Activated CD8-positive, alpha-beta memory T cell treated with anti-CD3 and anti-CD28 coated beads, Interleukin-2, amount 10 ng/mL, durations not matched to agents 7 days and 5 days (primary cell): ENCODE measurements around the gene GPRASP2. TPM values are rescaled to one million over a fixed set of nuclear protein-coding genes. Genes with fewer than 3 reads are reported as not detected.
"Not testable (repeated sequence)": the region's sequence is repeated elsewhere in the genome, so short reads cannot be mapped to it uniquely, and the experiment has no call there.

Experiments
- ATAC-seq: fragments of 150-1000 bp; cut with Tn5 transposase; one replicate; pipeline ENCODE4 v1.10.0; 2021; ENCODE audit warnings: moderate library complexity
- CTCF ChIA-PET: fragments of 350-600 bp; sonication (Branson Sonifier 250); formaldehyde crosslinking; loops from one replicate; lab custom pipeline; 2021; ENCODE audit warnings: antibody characterized with exemption; lab: Charles Lee
- DNase-seq: peaks from one replicate; pipeline ENCODE4 v3.0.0-alpha.2; 2020
- H3K27ac Mint-ChIP-seq: one replicate; pipeline ENCODE4 v1.8.0; 2021; ENCODE audit warnings: mild to moderate bottlenecking, mixed read lengths
- H3K27me3 Mint-ChIP-seq: one replicate; pipeline ENCODE4 v1.8.0; 2021; ENCODE audit warnings: mixed read lengths
- H3K36me3 Mint-ChIP-seq: one replicate; pipeline ENCODE4 v1.8.0; 2021; ENCODE audit warnings: mild to moderate bottlenecking, mixed read lengths
- H3K4me1 Mint-ChIP-seq: one replicate; pipeline ENCODE4 v1.8.0; 2021; ENCODE audit warnings: mixed read lengths
- H3K4me3 Mint-ChIP-seq: one replicate; pipeline ENCODE4 v1.8.0; 2021; ENCODE audit warnings: mild to moderate bottlenecking, moderate library complexity, mixed read lengths
- H3K9me3 Mint-ChIP-seq: one replicate; pipeline ENCODE4 v1.8.0; 2022; ENCODE audit warnings: low read depth, mixed read lengths
- total RNA-seq, 2 experiments: library from RNA; stranded (reverse); gene quantifications; one replicate each; pipeline ENCODE4 v1.2.3, GENCODE V29; 2021

Gene GPRASP2
- total RNA-seq, 2 experiments from 2014 or later = 0.15 to 0.21 TPM

GRCh38 chrX:102714994-102715393 is 2.7 kb downstream of the GPRASP2 start:
- Mint-ChIP-seq H3K36me3 (no peaks in the 10 kb centered on the region), H3K4me1 (peaks cover 6% of the 10 kb centered on the region), H3K27me3 (peaks cover 14% of the 10 kb centered on the region), H3K27ac (no peak overlapping the region), H3K4me3 (no peak overlapping the region), H3K9me3 (no peaks in the 10 kb centered on the region)
- no peak for ATAC-seq
- CTCF ChIA-PET = no interaction called here
- no peak for DNase-seq

GRCh38 chrX:102715967-102716366 is 3.7 kb downstream of the GPRASP2 start:
- CTCF ChIA-PET = no interaction called here

GRCh38 chrX:102720237-102721168 is 8.3 kb downstream of the GPRASP2 start, which contains the start of gene GPRASP3:
Gene GPRASP3, plus strand, starts transcription at chrX:102720743. Its CDS starts 28,253 bp downstream, at chrX:102748996.
- ATAC-seq (peak; percentile 100), DNase-seq (peak; percentile 86)
- H3K27ac Mint-ChIP-seq = peak within 1 kb of the TSS; percentile 78
- H3K9me3 Mint-ChIP-seq = no peaks in the 10 kb centered on the region
- H3K36me3 Mint-ChIP-seq = no peaks in the 10 kb centered on the region
- CTCF ChIA-PET = no interaction called here
- H3K4me3 Mint-ChIP-seq = peak within 1 kb of the TSS; percentile 82
- peaks cover 11% of the 10 kb centered on the region for H3K4me1 Mint-ChIP-seq
- no peaks in the 10 kb centered on the region for H3K27me3 Mint-ChIP-seq

More at GRCh38 chrX:102715967-102716366, 3.7 kb downstream of the GPRASP2 start:
- H3K4me3 Mint-ChIP-seq = no peak overlapping the region
- H3K4me1 Mint-ChIP-seq = peaks cover 15% of the 10 kb centered on the region
- peaks cover 8% of the 10 kb centered on the region for H3K27me3 Mint-ChIP-seq
- DNase-seq = no peak
- H3K27ac Mint-ChIP-seq = no peak overlapping the region
- H3K36me3 Mint-ChIP-seq = no peaks in the 10 kb centered on the region
- no peak for ATAC-seq
- no peaks in the 10 kb centered on the region for H3K9me3 Mint-ChIP-seq

GRCh38 chrX:102721169-102721506 is 8.9 kb downstream of the GPRASP2 start:
- H3K27ac Mint-ChIP-seq, H3K36me3 Mint-ChIP-seq, ATAC-seq, H3K9me3 Mint-ChIP-seq, H3K27me3 Mint-ChIP-seq, CTCF ChIA-PET, DNase-seq: not testable (repeated sequence)
- H3K4me1 Mint-ChIP-seq = peaks cover 11% of the 10 kb centered on the region
- H3K4me3 Mint-ChIP-seq = peak overlapping the region; percentile 82

- ATAC-seq (no peak), DNase-seq (no peak)
- CTCF ChIA-PET = no interaction called here
- Mint-ChIP-seq H3K9me3 (no peaks in the 10 kb centered on the region), H3K27ac (no peak overlapping the region), H3K36me3 (no peaks in the 10 kb centered on the region), H3K4me3 (no peak overlapping the region), H3K4me1 (peaks cover 11% of the 10 kb centered on the region), H3K27me3 (no peaks in the 10 kb centered on the region)
Measured at GRCh38 chrX:102723456-102723855, 11.2 kb downstream of the GPRASP2 start.

- CTCF ChIA-PET = no interaction called here
- no peaks in the 10 kb centered on the region for H3K9me3 Mint-ChIP-seq
- H3K27me3 Mint-ChIP-seq = no peaks in the 10 kb centered on the region
- DNase-seq = no peak
- no peaks in the 10 kb centered on the region for H3K4me1 Mint-ChIP-seq
- ATAC-seq = no peak
- no peaks in the 10 kb centered on the region for H3K36me3 Mint-ChIP-seq
- no peak overlapping the region for H3K4me3 Mint-ChIP-seq
- no peak overlapping the region for H3K27ac Mint-ChIP-seq
Measured at GRCh38 chrX:102727761-102728160, 15.5 kb downstream of the GPRASP2 start.

GRCh38 chrX:102728646-102729045 is 16.4 kb downstream of the GPRASP2 start:
- Mint-ChIP-seq H3K4me1 (no peaks in the 10 kb centered on the region), H3K4me3 (no peak overlapping the region), H3K9me3 (no peaks in the 10 kb centered on the region), H3K27ac (no peak overlapping the region), H3K36me3 (no peaks in the 10 kb centered on the region), H3K27me3 (no peaks in the 10 kb centered on the region)
- CTCF ChIA-PET = interaction anchor here (0.7 kb wide), 1 partner anchor 575 kb away, joined by 3 read pairs; no protein-coding TSS in a partner anchor
- DNase-seq = no peak
- no peak for ATAC-seq

- H3K4me1 Mint-ChIP-seq = peaks cover 2% of the 10 kb centered on the region
- no peaks in the 10 kb centered on the region for H3K36me3 Mint-ChIP-seq
- no peak overlapping the region for H3K4me3 Mint-ChIP-seq
- no peak for ATAC-seq
- no peaks in the 10 kb centered on the region for H3K27me3 Mint-ChIP-seq
- no peak overlapping the region for H3K27ac Mint-ChIP-seq
- H3K9me3 Mint-ChIP-seq = no peaks in the 10 kb centered on the region
- CTCF ChIA-PET = no interaction called here
- DNase-seq = no peak
Measured at GRCh38 chrX:102739657-102740056, 27.4 kb downstream of the GPRASP2 start.

GRCh38 chrX:102744307-102744706 is 32.1 kb downstream of the GPRASP2 start:
- no peak for ATAC-seq
- no peaks in the 10 kb centered on the region for H3K27me3 Mint-ChIP-seq
- DNase-seq = no peak
- H3K9me3 Mint-ChIP-seq = no peaks in the 10 kb centered on the region
- CTCF ChIA-PET = no interaction called here
- no peak overlapping the region for H3K27ac Mint-ChIP-seq
- no peak overlapping the region for H3K4me3 Mint-ChIP-seq
- peaks cover 2% of the 10 kb centered on the region for H3K4me1 Mint-ChIP-seq
- no peaks in the 10 kb centered on the region for H3K36me3 Mint-ChIP-seq

- Mint-ChIP-seq H3K36me3 (no peaks in the 10 kb centered on the region), H3K27me3 (no peaks in the 10 kb centered on the region)
Measured at GRCh38 chrX:102745513-102745856, 33.2 kb downstream of the GPRASP2 start.

GRCh38 chrX:102745857-102746584 is 33.8 kb downstream of the GPRASP2 start:
- Mint-ChIP-seq H3K27me3 (no peaks in the 10 kb centered on the region), H3K9me3 (no peaks in the 10 kb centered on the region), H3K4me3 (peak overlapping the region; percentile 64), H3K27ac (no peak overlapping the region), H3K36me3 (no peaks in the 10 kb centered on the region), H3K4me1 (peaks cover 2% of the 10 kb centered on the region)
- ATAC-seq (peak; percentile 60), DNase-seq (no peak)
- CTCF ChIA-PET = no interaction called here

More at GRCh38 chrX:102745513-102745856, 33.2 kb downstream of the GPRASP2 start:
- CTCF ChIA-PET = no interaction called here
- H3K4me3 Mint-ChIP-seq = no peak overlapping the region
- H3K9me3 Mint-ChIP-seq = no peaks in the 10 kb centered on the region
- DNase-seq (no peak), ATAC-seq (no peak)
- H3K27ac Mint-ChIP-seq = no peak overlapping the region
- H3K4me1 Mint-ChIP-seq = peaks cover 2% of the 10 kb centered on the region

- H3K4me3 Mint-ChIP-seq = no peak overlapping the region
- H3K27ac Mint-ChIP-seq = no peak overlapping the region
- no peaks in the 10 kb centered on the region for H3K36me3 Mint-ChIP-seq
- DNase-seq (no peak), ATAC-seq (no peak)
- H3K9me3 Mint-ChIP-seq = no peaks in the 10 kb centered on the region
- H3K27me3 Mint-ChIP-seq = no peaks in the 10 kb centered on the region
- CTCF ChIA-PET = no interaction called here
- peaks cover 8% of the 10 kb centered on the region for H3K4me1 Mint-ChIP-seq
Measured at GRCh38 chrX:102765217-102765616, 53.0 kb downstream of the GPRASP2 start.

GRCh38 chrX:102765809-102766208 is 53.6 kb downstream of the GPRASP2 start:
- no peak overlapping the region for H3K27ac Mint-ChIP-seq
- CTCF ChIA-PET = no interaction called here
- no peak overlapping the region for H3K4me3 Mint-ChIP-seq
- no peaks in the 10 kb centered on the region for H3K9me3 Mint-ChIP-seq
- H3K4me1 Mint-ChIP-seq = peaks cover 10% of the 10 kb centered on the region
- no peaks in the 10 kb centered on the region for H3K27me3 Mint-ChIP-seq
- H3K36me3 Mint-ChIP-seq = no peaks in the 10 kb centered on the region
- ATAC-seq (no peak), DNase-seq (no peak)

GRCh38 chrX:102767287-102767686 is 55.0 kb downstream of the GPRASP2 start:
- Mint-ChIP-seq H3K9me3 (no peaks in the 10 kb centered on the region), H3K4me3 (no peak overlapping the region), H3K4me1 (peaks cover 10% of the 10 kb centered on the region), H3K27me3 (no peaks in the 10 kb centered on the region), H3K36me3 (no peaks in the 10 kb centered on the region), H3K27ac (no peak overlapping the region)
- ATAC-seq (no peak), DNase-seq (no peak)
- CTCF ChIA-PET = no interaction called here
